HG03095 (cell line): ENCODE measurements around the gene KRTAP10-12.
"Not testable (repeated sequence)": the region's sequence is repeated elsewhere in the genome, so short reads cannot be mapped to it uniquely, and the experiment has no call there.

Source experiments
- ATAC-seq: cut with Tn5 transposase; IDR thresholded peaks from one replicate; pipeline ENCODE4 v1.9.1; 2021; ENCODE audit warnings: moderate library complexity; ENCODE audit not compliant: unreplicated experiment

The KRTAP10-12 gene

DNA sequence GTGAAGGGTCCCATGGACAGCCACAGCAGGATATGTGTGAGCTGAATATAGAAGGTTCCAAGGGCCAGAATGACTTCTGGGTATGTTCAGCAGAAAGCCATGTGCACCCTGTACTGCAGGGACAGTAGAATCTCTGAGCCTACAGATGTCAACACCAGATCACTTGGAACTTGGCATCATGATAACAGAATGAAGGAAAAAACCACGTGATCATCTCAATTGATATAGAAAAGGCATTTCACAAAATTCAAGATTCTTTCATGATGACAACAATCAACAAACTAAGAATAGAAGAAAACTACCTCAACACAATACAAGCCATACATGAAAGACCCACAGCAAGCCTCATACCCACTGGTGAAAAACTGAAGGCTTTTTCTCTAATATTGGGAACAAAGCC, 29.4 kb upstream of the KRTAP10-12 start:
- no peak for ATAC-seq

DNA sequence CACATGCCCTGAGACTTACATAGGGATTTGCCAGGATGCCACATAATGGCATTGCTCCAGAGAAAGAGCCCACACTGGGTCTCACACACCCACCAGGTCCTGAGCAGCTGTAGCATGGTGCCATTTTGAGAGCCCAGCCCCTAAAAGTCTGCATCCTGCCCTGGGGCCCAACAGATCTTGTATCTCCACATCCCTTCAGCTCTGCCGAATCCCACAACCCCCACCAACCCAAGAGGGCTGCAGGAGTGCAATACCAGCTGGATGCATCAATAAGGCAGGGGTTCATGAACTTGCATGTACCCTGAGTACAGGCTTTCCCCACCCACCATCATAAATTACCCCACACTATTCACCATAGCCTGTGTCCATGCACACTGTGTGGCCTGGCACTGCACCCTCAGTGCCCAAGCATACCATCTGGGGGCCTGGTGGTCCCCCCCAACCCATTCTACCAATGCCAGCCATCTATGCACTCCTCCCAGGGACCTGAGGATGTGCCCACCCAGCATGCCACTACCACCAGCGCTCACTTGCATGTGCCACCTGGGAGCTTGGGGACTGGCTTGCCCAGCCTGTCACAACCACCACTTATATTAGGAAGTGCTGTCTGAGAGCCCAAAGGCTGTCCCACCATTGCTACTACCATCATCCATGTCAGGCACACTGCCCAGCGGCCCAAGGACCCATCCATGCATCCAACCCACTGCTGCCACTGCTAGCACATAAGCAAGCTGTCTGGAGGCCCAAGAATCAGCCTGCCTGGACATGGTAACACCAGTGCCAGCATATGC, 26.1 kb upstream of the KRTAP10-12 start:
- no peak for ATAC-seq

DNA sequence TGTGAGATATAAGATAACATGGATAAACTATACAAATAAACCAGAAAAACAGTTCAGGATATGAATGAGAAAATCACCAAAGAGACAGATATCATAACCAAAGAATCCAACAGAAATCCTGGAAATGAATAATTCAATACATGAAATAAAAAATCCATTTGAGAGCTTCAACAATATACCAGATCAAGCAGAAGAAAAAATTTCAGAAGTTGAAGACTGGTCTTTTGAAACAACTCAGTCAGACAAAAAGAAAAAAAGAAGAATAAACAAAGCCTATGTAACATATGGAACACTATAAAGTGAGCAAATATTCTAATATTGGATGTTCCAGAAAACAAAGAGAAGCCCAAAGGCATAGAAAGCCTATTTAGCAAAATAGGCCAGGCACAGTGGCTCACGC, 25.1 kb upstream of the KRTAP10-12 start:
- ATAC-seq: no peak

DNA sequence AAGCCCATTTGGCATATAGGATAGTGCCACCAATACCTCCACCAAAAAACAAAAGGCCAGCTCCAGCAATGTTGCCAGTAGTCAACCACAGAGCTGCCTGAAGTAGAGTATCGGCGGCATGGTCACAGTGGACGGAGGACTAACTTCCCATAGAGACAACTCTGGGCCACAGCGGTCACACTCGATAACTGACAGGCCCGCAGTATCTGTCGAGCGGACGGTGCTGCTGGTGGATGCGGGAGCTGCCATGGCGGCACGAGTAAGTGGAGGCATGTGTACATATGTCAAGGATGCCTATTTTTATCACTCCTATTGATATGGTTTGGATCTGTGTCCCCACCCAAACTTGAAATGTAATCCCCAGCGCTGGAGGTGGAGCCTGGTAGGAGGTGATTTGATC, 19.1 kb upstream of the KRTAP10-12 start:
- no peak for ATAC-seq

DNA sequence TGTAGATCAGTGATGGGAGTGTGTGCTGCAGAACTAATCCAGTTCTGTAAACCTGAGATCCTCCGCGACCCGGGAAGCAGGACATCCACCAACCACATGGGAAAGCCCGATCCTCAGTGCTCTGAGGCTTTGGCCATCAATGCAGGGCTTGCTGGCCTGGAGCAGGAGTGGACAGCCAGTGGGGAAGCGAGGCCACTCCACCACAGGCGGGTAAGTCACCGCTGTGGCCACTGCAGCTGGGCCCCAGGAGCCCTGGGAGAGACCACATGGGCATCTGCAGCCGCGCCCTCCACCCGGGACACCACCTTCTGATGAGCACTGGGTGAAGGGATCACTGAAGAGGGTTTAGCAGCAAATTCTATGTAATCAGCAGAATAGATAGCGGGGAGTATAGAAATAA, 15.8 kb upstream of the KRTAP10-12 start:
- no peak for ATAC-seq

DNA sequence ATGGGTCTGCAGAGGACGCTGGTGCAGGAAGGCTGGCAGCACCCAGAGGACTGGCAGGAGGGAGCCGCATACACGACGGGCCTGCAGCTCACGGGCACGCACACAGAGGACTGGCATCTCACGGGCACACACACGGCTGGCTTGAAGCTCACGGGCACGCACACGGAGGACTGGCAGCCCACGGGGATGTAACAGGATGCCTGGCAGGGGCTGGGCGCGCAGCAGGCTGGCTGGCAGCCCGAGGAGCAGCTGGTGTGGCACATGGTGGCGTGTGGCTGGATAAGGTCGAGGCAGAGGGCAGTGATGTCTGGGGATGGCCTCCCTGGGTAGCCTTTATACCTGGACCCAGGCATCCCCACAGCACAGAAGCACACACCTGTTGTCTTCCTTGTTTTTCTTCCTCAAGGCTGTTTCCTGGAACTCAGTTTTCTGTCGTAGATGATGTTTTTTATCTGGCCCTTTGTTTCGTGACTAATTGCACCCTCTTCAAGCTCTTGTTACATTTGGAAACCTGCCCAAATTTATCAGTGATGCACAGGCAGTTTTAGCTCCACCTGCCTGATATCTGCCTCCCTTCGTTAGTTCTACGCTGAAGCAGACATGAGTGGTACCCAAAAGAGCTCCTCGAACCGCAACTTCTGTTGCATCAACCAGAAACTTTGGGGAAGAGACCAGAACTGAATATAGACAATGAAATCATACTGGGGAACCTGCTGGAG, 15.0 kb upstream of the KRTAP10-12 start, which contains the start of gene KRTAP12-1:
TSS of gene KRTAP12-1 (minus strand) at position 303 of the 719 bp plus-strand sequence. CDS start at position 263, 40 bp downstream.
- ATAC-seq: no peak

DNA sequence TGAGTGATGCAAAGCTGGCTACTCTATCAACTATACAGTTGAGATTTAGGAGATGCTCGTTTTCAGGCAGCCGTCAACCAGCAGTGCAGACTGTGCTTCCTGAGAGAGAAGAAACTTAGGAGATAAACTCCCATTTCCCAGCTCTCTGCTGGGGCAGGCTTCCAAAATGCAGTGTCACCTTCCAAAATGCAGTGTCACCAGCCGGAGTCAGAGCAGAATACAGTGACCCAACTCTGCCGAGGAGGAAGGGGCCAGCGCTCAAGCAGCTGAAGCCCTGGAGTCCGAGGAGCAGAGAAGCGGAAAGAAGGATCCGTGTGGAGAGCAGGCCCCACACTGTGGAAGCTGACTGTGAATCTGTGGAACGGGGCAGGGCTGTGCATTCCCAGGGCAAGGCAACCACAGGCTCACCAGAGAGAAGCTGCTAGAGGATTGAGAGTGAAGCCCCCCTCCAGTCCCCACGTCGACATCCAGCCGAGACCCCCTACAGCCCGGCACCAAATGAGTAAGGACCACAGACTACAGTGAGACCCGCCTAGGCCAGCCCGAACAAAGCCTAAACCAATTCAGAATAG, 14.3 kb upstream of the KRTAP10-12 start:
- no peak for ATAC-seq

DNA sequence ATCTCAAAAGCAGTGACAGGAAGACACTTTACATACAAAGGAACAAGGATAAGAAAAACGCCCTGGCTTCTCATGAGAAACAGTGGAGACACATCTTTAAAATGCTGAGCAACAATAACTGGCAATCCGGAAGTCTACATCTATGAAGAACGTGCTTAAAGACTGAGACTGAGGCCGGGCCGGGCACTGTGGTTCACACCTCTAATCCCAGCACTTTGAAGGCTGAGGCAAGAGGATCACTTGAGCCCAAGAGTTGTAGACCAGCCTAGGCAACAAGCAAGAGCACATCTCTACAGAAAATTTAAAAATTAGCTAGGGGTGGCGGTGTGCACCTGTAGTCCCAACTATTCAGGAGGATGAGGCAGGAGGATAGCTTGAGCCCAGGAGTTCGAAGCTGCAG, 12.9 kb upstream of the KRTAP10-12 start:
- no peak for ATAC-seq

DNA sequence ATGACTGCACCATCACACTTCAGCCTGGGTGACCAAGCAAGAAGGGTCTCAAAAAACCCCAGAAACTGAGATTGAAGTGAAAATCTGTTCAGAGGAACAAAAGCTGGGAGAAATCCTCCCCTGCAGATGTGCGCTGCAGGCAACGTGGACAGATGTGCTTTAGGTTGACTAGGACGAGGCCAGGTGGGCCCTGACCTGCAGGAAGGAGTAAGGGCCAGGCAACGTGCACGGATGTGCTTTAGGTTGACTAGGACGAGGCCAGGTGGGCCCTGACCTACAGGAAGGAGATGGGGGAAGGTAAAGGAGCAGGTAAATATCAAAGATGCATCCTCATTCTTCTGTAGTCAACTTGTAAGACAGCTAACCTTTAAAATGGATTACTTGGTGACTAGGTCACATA, 12.5 kb upstream of the KRTAP10-12 start:
- no peak for ATAC-seq

DNA sequence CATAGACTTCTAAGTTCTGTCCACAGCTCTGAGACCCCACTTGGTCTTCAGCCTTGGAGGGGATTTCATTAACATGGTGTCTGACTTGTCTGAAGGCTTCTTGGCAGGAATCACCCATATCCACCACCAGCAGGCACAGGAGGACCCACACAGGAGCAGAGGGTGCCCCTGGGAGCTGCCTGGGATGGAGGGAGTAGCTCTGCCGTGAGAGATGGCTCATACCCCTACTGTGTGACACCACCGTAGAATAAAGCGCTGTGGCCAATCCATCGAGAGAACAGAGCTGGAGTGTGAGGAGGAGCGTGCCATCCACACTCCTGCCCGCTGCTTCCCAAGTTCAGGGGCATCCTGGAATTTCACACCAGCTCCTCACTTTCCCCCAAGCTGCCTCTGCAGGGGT, 11.9 kb upstream of the KRTAP10-12 start:
- ATAC-seq: not testable (repeated sequence)

DNA sequence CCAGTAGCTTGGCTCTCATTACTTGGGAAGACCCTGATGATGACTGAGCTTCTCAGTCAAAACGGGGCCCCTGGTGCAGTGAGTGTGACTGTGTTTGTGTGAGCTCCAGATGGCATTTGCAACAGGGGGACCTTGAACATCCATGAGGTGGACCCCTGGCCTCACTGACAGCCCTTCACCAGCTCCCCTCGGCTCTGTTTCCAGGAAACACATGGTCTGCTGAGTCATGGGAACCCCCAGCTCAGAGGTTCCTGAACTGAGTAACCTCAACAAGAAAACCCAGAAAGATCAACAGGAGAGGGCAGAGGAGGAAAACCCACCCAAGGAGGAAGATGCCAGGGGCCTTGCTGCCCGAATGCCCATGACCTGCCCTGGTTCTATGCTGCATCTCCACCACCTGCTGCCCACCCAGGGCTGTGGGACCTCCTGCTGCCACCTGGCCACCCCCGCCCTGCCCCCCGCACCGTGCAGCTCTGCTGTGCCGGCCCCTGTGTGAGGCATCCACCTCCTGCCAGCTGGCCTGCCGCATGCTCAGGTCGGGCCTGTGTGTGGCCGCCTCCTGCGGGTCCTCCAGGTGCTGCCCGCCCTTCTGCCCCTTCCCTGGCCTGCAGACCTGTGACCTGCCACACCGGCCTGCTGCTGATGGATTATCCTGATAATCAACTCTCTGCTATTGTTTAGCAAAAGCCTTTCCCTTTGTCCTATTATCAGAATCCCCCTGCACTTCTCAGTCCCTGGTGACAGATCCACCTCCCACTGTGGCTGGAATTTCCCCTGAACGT, 10.8 kb upstream of the KRTAP10-12 start:
- no peak for ATAC-seq

DNA sequence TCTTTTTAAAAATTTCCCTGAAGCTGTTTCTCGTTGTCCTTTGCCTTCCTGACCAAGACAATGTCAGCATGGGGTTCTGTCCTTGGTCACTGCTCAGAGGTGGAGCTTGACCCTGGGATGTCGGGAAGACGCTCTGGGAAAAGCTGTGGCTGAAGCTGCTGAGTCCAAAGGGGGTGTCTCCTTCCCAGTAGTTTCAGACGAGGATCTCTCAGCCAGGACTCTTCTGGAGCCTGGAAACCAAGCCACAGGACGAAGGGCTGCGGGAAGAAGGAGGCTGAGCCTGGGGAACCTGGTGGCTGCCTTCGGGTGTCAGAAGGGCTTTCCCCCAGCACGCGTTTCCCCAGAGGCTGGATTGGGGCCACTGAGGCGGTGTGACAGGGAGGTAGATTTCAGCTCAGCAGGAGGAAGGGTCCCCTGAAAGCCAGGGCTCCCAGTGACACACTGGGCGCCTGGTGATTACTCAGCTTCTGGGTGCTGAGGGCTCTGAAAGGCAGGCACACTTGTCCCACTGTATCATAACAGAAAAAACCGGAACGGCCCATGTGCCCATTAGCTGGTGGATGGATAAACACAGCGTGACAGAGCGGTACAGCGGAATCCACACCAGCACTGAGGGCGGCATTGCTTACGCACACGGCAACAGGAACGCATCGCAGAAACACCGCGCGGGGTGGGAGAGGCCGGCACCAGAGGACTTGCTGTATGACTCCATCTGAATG, 10.0 kb upstream of the KRTAP10-12 start:
- no peak for ATAC-seq

DNA sequence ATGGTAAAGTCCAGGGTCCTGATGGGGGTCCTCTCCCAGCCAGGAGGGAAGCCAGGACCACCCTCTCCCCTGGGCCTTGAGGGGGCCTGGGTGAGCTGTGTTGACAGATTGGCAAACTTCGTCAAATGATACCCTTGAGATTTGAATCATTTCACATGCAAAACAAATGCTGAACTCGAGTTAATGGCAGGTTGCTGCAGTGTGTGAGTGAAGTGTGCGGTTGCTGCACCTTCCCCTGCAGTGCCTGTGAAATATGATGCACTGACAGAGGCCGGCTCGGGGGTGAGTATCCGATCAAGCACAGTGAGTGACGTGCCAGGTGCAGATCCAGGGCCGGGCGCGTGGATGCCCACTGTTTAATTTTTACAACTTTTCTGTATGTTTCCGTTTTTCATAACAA, 9.3 kb upstream of the KRTAP10-12 start:
- ATAC-seq: no peak

DNA sequence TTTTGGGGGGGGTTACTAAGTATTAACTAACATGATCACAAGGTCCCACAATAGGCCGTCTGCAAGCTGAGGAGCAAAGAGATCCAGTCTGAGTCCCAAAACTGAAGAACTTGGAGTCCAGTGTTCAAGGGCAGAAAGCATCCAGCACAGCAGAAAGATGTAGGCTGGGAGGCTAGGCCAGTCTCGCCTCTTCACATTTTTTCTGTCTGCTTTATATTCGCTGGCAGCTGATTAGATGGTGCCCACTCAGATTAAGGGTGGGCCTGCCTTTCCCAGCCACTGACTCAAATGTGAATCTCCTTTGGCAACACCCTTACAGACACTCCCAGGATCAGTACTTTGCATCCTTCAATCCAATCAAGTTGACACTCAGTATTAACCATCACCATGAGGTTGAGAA, 7.2 kb upstream of the KRTAP10-12 start:
- not testable (repeated sequence) for ATAC-seq

DNA sequence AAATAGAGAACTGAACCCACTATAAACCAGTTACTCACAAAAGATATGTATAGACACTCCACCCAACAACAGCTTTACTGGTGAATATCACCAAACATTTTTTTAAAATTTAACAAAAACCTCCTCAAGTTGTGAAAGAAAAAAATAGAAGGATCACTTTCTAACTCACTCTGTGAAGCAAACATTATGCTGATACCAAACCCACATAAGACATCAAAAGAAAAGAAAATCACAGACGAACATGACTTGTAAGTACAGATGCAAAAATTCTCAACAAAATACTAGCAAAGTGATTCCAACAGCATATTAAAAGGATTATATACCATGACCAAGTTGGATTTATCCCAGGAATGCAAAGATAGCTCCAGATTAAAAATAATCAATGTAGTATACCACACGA, 5.3 kb upstream of the KRTAP10-12 start:
- no peak for ATAC-seq

DNA sequence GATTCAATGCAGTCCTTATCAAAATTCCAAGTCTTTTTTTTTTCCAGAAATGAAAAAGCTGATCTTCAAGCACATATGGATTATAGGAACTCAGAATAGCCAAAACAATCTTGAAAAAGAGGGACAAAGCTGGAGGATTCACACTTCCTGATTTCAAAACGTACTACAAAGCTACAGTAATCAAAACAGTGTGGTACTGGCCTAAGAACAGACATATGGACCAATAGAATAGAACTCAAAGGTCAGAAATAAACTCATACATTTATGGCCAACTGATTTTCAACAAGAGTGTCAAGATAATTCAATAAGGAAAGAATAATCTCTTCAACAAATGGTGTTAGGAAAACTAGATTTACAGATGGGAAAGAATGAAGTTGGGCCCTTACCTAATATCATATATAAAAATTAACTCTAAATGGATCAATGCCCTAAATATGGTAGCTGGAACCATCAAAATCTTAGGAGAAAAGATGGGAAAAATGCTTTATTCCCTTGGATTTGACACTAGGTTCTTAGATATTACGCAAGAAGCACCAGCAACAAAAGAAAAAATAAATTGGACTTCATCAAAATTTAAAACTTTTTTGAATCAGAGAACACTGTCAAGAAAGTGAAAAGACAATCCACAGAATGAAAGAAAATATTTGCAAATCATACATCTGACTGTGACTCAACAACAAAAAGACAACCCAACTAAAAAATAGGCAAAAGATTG, 4.0 kb upstream of the KRTAP10-12 start:
- ATAC-seq: no peak

DNA sequence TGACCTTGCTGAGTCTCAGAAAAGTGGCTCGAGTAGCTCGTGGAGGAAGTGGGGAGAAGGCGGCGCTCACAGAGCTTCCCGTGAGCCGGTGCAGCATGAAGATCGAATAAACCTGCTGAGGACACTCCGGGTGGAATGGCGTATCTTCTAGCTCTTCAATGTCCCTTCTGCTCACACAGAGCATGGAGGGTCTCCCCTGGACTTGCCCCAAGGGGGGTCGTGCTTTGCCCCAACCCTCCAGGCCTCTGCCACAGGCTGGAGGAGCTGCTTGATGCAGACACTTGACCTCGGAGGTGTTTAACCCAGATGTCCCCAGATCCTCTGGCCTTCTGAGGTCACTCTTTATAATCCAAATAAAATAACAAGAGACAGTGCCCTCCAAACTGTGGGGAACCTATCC, 2.2 kb upstream of the KRTAP10-12 start:
- no peak for ATAC-seq

DNA sequence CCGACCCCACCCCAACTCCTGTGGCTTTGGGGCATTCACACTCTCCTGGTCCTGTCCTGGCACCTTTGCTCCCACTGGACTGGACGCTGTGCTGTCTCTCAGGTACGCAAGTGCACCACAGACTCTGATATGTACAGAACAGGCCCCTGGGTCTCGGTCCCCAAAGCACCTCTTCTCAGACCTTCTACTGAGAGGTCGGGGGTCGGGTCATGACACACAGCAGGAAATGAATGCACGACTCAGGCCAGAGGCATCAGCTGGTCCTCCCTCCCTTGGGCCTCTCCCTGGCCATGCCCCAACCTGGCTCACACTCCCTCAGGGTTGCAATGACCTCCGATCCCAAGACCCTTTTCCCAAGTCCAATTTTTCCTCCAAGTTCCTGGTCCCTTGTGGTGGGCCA, 1.8 kb upstream of the KRTAP10-12 start:
- ATAC-seq: no peak

DNA sequence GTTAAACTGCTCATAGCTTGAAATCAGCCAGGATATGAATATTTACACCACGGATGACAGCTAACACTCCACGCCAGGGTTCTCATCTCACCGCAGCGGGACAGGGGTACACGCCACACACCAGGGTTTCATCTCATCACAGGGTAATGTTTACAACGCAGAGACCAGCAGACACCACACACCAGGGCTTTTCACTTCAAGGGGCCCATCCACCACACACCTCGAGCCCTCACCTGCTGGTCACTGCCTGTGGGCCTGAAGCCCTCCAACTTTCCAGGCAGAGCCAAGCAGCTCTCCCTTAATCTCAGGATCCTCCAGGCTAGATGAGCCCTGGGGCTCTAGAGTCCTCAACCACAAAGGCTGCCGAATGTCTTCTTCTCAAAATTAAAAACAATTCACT, 1.3 kb upstream of the KRTAP10-12 start:
- ATAC-seq: no peak

DNA sequence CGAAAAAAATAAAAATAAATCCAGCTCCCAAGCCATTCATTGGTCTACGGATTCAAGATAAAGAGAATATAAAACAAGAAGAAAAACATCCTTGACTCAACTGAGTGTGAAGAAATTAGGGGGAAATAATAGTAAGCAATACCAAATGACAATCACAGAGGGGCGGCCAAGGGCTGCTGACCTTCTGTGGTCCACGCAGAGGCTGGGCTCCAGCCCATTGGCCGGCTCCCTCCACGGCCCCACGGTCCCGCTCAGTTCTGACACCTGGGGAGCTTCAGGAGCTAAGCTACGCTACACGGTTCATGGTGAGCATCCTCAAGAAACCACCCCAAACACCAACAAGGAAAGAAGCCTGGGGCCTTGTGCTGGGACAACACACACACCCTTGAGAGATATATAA, 400 bp upstream of the KRTAP10-12 start:
- ATAC-seq: no peak
